HG02571 (cell line): ENCODE results near the gene HOXD4.

Source experiments
- ATAC-seq: cut with Tn5 transposase; IDR thresholded peaks from one replicate; pipeline ENCODE4 v1.9.1; 2021; ENCODE audit warnings: mild to moderate bottlenecking, moderate library complexity; ENCODE audit not compliant: unreplicated experiment

HOXD4 gene

DNA sequence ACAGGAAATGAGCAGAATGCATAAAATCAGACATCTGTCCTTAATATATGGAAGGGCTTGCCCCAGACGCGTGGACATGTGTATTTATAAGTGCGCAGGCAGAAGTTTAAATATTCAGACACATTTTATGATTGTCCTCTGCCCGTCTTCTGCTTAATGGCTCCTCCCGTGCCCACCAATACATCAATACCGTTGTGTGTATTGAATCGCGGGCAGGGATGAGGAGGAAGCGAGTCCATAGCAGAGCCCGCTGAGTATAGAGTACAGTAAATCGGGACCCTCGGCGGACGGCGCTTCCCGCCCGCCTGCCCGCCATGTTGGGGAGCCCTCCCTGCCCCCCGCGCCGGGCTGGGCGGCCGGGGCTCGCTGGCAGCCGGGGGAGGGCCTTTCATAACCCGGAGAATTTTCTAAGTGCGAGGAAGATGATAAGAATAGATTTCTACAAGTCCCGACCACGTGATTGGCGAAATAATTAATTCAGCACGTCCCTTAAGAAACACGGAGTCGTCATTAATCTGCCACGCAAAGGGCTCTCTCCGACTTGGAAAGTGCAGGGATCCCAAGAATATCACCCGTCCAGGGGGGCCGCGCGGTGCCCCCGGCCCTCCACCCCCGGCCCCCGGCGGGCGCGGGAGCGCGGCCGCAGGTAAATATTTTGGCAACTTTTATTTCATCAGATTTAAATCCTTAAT lies 5.6 kb downstream of the HOXD4 start, which contains the start of gene HOXD3:
Gene HOXD3 (plus strand): TSS at position 501 of the 692 bp plus-strand sequence. CDS start 11,808 bp downstream, outside the sequence.
- no peak for ATAC-seq

DNA sequence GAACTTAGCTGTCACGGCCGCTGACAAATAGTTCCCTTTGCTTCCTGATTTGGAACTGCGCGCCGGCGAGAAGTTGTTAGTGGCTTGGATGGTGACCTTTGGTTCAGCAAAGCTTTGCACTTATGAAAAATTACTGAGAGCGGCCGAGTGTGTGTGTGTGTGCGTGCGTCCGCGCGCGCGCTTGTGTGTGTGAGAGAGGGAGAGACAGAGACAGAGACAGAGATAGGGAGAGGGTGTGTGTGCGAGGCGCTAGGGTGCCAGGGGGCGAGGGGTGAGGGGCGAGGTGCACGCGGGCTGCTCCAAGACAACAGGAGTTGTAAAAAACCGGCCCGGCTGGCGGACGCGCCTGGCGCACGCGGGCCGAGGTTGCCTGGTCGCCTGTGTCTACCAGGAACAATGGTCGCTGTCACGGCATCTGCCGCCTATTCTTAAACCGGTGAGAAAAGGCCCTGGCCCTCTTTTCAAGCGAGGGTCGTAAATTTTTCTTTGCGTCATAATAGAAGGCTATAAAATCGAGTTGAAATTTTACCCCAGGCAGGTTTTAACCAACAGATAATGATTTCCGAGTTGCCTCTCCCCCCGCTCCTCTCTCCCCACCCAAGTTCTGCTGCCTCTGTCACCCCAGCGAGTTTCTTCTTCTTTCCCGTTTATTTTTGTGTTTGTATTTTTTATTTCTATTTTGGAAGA lies 6.3 kb downstream of the HOXD4 start:
- no peak for ATAC-seq

DNA sequence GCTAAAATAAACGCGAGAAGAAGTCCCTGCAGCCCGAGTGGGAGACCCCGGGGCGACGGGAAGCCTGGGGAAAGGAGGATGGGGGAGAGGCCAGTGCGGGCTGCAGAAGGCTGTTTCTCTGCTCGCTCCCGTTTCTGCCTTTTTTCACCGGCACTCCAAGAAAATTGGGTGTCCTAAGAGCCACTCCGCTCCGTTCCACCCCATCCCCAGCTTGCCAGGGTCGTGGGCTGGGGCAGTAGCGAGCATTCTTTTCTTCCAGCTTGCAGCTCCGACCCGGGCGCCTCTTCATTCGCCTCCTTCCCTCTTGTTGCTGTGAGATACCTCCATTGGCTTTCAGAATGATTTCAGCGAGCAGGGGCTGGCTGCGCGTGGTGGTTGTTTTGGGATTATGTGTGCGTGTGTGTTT lies 6.8 kb downstream of the HOXD4 start:
- ATAC-seq: no peak

DNA sequence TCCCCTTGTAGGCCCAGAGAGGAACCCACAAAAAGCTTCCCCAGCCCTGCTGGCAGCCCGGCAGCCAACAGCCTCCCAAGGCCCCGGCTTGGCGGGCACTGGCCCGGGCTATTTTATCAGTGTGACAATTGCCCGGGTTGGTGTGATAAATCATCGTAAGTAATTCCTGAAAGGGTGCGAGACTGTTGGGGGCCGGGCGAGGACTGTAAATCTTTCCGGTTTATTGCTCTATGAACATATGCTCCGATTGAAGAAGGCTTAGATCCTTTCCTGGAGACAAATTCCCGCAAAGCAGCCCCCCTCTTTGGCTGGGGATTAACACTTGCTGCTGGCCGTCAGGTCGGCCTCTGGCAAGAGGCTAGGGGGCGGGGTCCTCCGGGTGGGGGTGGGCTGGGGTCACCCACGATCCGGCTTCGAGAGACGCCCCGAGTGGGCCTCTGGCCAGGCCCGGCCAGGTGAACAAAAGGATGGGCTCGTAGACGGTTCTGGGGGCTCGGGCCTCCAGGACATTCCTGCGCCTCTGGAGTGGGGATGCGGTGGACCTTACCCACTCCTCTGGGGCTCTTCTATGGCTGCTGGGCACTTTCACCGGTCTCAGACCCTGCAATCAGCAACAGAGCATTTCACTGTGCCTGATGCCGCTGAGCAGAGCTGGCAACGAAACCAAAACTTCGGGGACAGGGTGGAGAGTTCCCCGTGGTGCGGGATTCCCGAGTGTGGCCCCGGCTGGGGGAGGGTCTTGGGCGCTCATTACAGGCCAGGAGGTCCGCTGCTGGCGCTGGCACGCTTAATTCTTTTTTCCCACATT lies 7.7 kb downstream of the HOXD4 start:
- ATAC-seq: no peak

DNA sequence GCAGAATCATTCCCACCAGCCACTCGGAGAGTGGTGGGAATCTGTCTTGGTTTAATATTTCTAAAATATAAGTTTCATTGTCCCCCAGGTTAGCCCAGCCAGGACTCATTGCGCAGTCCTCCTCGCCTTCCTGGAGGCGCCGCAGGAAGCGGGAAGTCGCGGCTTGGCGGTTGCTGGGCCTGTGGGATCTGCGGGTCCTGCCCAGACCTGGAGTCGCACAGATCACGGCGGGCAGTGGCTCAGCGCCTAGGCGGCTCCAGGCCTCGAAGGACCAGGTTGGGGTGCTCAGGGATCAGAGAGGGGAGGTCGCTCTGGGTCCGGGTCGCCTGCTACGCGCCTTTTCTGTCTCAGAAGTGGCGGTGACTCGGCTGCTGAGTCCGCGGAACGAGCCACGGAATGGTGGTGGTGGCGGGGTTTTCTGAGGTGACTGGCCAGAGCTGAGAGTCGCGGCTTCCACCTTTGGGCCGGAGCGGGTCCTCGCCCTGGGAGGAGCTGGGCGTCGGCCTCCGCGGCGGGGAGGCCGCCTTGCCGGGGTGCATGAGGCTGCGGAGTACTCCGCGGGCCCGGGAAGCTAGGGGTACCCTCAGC lies 8.4 kb downstream of the HOXD4 start:
- ATAC-seq: no peak

DNA sequence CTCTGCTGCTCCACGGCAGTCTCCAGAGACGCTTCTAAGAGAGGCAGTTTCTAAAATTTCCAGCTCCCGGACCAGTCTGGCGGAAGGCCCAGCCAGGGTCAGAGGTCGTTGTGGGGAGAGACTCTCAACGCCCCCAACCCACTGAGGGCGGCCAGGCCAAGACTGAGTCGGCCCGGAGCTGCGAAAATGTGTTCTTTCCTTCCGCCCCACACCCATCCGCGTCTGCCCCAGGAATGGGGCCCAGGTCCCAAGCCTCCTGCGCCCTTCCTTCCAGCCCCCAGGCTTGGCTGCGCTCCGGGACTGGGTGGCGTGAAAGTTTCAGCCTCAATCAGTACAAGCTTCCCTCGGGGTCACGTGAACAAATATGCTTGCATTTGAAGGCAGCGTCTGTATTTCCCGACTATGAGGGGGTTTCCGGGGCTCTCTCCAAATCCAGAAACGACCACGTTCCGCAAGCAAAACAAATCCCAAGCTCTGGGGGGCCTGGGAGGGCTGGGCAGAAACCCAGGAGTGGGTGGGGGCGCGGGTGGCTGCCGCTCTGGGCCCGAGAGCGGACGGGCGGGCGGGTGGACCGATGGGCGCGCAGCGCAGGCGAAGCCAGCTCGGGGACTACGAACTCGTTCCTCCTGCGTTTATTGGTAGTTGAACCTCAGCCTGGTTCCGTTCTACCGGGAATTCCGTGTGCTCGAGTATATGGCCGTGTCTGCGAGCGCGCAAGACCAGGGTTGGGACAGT lies 9.1 kb downstream of the HOXD4 start:
- no peak for ATAC-seq

DNA sequence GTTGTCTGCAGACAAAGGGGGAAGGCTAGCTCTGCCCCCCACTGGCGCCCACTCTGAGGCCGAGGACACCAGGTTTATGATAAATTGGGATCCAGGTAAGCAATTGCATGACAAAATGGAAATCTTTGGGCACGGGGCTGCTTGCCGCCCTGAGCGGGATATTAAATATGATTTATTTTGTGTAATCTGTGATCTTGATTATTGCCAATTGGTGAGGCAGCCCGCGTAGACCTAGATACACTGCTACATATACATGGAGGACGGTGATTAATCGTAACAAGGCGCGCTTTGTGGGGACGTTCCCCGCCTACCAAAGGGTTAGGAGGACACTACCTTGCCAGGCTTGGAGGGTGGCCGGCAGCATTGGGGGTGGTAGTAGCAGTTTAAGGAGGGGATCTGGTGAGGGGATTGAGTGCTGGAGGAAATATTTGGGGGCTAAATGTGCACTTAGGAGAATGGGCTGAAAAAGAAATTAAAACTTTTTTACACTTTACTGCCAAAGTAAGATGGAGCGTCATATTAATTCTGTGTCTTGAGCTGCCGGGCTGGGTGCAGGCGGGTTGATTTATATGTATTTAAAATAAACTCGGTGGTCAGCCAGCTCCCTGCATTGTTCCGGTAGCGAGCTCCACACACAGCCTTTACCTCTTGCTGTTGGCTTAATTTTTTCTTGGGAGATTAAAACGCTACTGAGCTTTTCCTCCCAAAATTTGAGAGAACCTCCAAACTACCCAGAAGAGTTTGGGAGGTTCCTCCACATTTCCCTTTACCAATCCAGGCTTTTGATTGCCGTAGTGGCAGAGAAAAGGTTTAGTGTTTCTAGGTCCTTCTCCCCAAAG lies 9.9 kb downstream of the HOXD4 start:
- no peak for ATAC-seq

DNA sequence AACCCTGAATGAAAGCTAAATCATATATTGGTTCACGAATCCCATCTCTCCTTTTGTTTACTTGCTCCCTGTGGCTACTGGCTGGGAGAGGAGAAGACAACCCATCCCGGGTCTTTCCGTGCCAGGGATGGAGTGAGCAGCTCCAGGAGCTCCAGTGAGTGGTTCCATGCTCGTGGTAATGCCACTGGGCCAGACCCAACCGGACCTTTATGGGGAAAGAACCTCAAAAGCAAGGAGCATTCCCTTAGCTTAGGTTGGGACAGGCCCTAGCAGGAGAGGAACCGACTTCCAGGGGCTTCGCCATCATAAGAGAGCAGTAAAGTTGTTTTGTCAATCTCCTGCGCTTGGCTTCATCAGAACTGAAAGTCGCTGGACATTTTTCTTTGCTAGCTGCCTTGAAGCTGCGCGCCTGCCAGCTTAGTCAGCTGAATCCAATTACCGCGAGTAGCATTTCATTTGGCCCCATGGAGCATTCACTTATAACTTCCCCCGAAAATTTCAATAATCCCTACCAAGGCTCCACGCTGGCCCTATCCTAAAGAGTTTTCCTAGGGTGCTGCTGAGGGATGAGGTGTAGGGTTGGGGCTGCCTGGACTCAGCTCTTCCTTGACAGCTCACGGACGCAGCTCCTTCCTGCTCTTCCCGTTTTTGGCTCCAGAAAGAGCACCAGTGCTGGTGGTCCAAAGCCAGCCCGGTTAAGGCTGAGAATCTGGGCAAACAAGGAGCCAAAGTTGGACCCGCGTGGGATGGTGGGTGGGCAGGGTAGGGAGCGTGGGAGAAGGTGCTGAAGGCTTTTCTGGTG lies 10.7 kb downstream of the HOXD4 start:
- no peak for ATAC-seq

DNA sequence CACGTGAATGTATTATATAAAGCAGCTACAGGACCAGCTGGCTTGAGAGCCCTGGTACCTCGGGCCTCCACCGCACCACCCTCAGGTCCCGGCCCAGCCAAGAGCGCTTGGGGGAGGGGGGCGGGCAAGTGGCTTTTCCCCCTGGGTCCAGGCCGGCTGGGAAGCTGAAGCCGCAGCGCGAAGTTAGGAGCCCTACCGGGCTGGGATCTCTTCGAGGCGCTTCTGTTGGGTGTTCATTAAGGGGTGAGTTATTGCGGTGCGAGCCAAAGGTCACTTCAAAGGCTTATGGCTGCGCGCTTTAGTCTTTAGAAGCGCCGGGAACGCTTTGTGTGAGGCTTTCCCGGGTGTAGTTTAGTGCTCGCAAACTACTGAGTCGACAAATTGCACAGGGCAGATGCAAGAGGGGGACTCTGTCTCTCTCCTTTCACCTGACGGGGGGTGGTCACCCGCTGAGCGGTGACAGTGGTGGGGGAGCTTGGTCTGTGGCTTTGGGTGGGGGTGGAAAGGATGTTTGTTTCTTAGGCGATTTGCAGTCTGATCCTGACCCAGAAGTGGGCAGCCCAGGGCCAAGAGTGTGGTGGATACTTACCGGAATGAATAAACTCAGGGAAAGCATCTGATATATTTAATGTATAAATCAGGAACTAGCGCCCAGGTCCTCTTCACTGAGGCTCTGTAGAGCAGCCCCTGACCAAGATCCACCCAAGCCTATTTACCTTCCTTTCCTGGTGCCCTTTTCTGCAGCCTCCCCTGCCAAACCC lies 11.7 kb downstream of the HOXD4 start:
- ATAC-seq: no peak

DNA sequence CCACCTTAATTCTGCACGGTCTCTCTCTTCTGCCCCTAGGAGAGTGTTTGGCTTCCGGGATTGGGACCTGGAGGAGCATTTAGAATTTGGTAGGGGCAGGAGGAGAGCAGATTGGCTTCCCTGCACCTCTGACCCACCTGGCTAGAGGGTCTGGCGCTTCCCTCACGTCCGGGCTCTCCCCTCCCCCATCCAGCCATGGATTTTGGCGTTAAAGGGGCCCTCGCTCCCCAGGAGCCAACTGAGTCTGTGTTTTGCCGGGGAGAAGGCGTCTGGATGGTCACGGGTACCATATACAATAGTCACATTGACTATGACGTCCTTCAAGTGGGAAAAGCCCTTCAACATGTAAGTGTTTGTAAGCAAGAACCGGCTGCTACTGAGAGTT lies 12.3 kb downstream of the HOXD4 start:
- no peak for ATAC-seq

DNA sequence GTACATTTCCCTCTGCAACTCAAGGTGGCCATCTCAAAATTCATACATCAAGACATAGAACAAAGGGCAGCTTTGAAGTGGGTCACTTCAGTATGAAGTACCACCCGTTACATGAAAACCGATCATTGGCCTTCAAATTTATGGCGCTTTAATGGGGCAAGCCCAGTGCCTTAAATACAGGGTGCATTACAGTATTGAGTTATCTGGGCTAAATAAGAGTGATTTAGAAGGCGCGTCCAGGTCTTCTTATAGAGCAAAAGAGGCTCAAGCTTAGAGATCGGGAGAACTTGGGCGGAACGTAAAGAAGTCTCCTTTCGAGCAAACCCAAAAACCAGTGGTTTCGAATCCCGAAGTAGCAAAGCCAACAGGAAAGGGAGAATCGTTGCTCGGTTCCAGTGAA lies 12.9 kb downstream of the HOXD4 start:
- ATAC-seq: no peak

DNA sequence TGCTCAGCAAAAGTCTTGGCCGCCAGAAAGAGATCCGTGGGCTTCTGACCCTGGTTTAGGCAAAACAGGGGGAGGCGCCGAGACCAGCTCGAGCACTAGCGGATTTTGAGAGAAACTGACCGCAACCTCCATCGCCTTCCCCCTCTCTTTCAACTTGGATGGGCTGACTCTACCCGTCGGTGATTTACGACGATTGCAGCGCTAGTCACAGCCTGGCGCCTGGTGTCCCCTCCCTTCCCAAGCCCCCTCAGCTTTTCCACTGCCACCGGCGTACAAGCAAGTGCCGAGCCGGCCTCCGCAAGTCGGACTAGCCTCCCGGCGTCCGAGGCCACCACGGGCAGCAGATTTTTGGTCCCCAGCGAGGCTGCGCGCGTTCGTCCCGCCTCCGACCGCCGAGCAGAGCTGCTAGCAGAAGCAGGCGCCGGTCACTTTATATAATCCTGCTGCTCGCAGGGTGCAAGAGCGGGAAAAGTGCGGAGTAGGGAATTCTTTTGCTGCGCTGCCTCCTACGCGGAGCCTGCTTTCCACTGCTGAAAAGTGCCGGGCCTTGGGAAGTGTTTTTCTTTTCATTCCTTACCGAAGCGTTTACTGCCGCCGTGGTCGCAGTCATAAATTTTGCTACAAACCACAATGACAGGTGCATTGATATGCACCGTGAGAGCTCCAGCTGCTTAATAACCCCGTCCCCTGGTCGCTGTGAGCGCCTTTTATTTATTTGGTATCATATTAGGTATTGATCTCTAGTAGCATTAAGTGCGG lies 13.4 kb downstream of the HOXD4 start:
- no peak for ATAC-seq

DNA sequence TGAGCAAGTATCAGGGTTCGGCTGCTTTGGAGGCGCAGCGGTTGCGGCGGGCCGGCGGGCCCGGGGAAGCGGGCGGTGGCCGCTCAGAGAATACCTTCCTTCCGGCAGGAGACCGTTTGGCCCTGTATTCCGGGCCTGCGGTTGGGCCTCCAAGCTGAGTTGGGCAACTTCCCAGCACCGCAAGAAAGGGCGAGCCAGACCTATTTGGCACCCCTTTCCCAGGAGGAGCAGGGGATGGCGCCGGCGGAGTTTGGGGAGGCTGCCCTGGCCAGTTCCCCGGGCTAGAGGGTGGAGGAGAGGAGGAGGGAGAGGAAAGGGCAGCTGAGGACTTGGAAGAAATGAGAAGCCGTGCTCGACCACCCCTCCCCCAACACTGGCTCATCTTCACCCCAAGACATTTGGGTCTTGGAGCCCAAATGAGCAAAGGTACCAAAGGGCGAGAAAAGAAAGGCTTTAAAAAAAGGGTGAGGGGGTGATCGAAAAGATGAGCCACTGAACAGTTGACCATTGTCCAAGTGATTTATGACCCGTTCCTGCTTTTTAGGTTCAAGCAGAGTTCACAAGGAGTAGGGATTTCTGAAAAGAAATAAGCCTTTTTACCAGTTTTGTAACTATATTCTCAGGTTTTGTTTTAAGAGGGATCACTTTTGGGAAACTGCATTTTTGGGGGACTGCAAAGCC lies 14.2 kb downstream of the HOXD4 start:
- ATAC-seq: no peak

DNA sequence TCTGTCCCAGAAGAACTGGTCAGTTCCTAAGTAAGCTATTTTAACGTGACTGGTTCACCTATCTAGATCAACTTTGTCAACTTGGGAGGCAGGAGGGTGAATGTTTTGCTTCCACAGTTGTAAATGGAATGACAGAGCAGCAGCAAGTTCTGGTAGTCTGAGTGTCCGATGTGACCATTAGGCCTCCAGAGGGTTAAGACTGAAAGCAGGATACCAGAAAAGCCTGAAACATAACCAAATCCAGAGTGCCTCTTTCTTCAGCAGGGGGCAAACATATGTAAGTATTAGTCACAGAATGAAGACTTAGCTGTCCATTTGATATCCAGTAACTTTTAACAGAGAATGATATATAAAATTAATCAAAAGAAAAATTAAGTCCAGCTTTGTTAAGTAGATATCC lies 14.9 kb downstream of the HOXD4 start:
- no peak for ATAC-seq

DNA sequence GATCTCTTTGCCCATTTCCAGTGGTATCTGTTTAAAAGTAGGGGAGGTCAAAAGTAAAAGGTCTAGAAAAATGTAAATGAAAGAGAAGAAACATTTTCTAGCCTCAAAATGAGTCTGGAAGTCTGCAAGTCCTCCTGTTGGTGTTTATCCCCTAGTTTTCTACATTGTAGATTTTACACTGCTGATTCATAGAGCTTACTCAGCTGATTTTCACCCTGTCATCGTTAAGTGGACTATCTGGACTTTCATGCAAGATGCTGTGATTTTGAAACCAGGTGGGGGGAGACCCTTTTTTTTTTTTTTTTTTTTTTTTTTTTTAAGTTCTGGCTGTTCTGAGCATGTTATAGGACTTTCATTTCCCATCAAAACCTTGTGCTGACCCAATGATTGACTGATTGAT lies 16.0 kb downstream of the HOXD4 start:
- no peak for ATAC-seq

DNA sequence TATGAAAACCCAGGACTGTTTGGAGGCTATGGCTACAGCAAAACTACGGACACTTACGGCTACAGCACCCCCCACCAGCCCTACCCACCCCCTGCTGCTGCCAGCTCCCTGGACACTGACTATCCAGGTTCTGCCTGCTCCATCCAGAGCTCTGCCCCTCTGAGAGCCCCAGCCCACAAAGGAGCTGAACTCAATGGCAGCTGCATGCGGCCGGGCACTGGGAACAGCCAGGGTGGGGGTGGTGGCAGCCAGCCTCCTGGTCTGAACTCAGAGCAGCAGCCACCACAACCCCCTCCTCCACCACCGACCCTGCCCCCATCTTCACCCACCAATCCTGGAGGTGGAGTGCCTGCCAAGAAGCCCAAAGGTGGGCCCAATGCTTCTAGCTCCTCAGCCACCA lies 17.8 kb downstream of the HOXD4 start:
- no peak for ATAC-seq

DNA sequence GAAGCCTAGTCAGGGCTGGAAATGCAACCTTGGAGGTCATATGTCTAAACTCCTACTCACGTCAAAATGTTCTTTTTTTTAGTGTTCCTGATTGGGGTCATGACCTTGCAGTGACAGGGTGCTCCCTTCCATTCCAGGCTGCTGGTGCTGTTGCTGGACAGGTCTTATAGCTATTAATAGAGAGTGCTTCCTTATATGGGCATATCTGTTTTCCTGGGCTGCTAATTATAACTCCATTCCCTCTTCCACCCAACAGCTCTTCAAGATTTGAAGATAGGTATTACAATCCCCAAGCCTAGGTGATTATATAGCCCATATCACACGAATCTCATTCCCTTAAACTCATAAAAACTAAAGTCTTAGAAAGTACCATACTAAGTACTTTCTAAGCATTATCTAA lies 18.4 kb downstream of the HOXD4 start:
- no peak for ATAC-seq
